ENCODE data around the gene CARD9.
A peak's percentile ranks its signal among the peaks of the same experiment; 100 is the strongest.

The CARD9 gene

DNA sequence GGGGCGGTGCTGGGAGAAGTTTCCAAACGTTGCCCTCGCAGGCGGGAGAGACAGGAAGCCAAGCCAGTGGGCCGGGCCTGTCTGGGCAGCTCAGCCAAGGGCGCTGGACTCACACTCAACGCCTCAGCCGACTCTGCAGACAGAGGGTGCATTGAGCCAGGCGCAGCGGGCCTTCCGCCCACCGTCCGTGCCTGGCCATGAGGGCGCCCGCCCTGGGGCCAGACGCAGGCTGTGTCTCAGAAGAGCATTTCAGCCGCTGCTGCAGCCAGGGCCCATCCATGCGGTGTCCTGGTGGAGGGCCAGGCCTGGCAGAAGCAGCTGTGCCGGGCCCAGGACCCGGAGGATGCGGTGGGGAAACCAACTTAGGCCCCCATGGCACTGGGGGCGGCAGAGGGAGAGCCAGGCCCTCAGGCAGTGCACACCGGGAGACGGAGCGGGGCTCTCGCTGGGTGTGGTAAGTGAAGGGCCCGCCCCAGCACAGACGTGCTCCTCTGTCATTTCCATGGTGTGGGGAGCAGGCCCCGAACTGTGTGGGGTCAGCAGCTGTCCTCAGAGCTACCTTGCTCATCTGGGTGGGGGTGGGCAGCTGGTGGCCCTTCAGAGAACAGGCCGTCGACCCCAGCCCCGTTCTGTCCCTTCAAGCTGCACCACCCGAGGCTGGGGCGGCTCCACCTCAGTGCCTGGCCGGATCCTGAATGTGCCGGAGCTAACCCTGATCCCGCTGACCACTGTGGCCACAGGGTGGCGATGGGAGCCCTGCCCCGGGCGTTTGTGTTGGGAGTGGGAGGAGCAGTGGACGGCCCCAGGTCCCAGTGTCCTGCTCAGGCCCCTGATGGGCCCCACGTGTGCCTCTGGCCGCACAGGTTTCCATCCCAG lies 27.9 kb downstream of the CARD9 start:
- no peak overlapping the region for H3K4me3 ChIP-seq (ENCODE audit: low read depth, low read length)
- TF ChIP-seq, protein P1, sequence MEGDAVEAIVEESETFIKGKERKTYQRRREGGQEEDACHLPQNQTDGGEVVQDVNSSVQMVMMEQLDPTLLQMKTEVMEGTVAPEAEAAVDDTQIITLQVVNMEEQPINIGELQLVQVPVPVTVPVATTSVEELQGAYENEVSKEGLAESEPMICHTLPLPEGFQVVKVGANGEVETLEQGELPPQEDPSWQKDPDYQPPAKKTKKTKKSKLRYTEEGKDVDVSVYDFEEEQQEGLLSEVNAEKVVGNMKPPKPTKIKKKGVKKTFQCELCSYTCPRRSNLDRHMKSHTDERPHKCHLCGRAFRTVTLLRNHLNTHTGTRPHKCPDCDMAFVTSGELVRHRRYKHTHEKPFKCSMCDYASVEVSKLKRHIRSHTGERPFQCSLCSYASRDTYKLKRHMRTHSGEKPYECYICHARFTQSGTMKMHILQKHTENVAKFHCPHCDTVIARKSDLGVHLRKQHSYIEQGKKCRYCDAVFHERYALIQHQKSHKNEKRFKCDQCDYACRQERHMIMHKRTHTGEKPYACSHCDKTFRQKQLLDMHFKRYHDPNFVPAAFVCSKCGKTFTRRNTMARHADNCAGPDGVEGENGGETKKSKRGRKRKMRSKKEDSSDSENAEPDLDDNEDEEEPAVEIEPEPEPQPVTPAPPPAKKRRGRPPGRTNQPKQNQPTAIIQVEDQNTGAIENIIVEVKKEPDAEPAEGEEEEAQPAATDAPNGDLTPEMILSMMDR (IDR thresholded peaks at IDR 0.05; ENCODE audit: low read depth, low read length, missing control alignments): peak; percentile 50
- DNase-seq (ENCODE audit: low read depth): no peak
- in situ Hi-C loops (cut with HindIII; ENCODE audit: low sequenced_read_pairs): no loop called here

GRCh38 chr9:136344544-136345280 lies 28.8 kb downstream of the CARD9 start:
- DNase-seq (ENCODE audit: low read depth): no peak
- in situ Hi-C loops (cut with HindIII; ENCODE audit: low sequenced_read_pairs): no loop called here
- TF ChIP-seq, protein P1 (IDR thresholded peaks at IDR 0.05; ENCODE audit: low read depth, low read length, missing control alignments): no peak
- no peak overlapping the region for H3K4me3 ChIP-seq (ENCODE audit: low read depth, low read length)

DNA sequence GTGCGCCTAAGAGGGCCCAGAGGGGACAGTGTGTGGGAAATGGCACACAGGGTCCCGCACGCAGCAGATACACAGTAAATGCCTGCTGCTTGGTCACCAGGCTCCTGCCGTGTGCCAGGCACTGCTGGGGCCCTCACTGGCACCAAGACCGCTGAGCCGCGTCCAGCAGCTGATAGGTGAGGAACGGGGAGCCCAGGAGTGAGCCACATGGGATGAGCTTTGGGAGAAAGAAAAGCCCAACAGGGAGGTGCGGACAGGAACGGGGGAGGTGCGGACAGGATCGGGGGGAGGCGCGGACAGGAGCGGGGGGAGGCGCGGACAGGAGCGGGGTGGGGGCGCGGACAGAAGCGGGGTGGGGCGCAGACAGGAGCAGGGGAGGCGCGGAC lies 29.6 kb downstream of the CARD9 start:
- TF ChIP-seq, protein P1 (IDR thresholded peaks at IDR 0.05; ENCODE audit: low read depth, low read length, missing control alignments): no peak
- DNase-seq (ENCODE audit: low read depth): no peak
- in situ Hi-C loops (cut with HindIII; ENCODE audit: low sequenced_read_pairs): no loop called here
- H3K4me3 ChIP-seq (ENCODE audit: low read depth, low read length): no peak overlapping the region

- DNase-seq (ENCODE audit: low read depth): no peak
- TF ChIP-seq, protein P1 (IDR thresholded peaks at IDR 0.05; ENCODE audit: low read depth, low read length, missing control alignments): no peak
- in situ Hi-C loops (cut with HindIII; ENCODE audit: low sequenced_read_pairs): no loop called here
- no peak overlapping the region for H3K4me3 ChIP-seq (ENCODE audit: low read depth, low read length)
These were observed 30.2 kb downstream of the CARD9 start for GRCh38 chr9:136343121-136343883.

GRCh38 chr9:136342181-136343120 lies 31.0 kb downstream of the CARD9 start:
- TF ChIP-seq, protein P1 (IDR thresholded peaks at IDR 0.05; ENCODE audit: low read depth, low read length, missing control alignments): no peak
- H3K4me3 ChIP-seq (ENCODE audit: low read depth, low read length): peak overlapping the region; percentile 16
- in situ Hi-C loops (cut with HindIII; ENCODE audit: low sequenced_read_pairs): no loop called here
- DNase-seq (ENCODE audit: low read depth): peak; percentile 27
